Ramos (cell line): ENCODE results near the gene CCDC57.
"Not testable (repeated sequence)": the region's sequence is repeated elsewhere in the genome, so short reads cannot be mapped to it uniquely, and the experiment has no call there.

Experiments
- in situ Hi-C: fragments of 300-500 bp; cut with MboI; formaldehyde crosslinking; loops from one replicate; pipeline ENCODE4 v1.14.3; 2022; ENCODE audit warnings: low sequenced_read_pairs; ENCODE audit not compliant: unreplicated experiment

Gene CCDC57

GRCh38 chr17:82186221-82186620, 26.4 kb downstream of the CCDC57 start:
- in situ Hi-C loops: no loop called here

DNA sequence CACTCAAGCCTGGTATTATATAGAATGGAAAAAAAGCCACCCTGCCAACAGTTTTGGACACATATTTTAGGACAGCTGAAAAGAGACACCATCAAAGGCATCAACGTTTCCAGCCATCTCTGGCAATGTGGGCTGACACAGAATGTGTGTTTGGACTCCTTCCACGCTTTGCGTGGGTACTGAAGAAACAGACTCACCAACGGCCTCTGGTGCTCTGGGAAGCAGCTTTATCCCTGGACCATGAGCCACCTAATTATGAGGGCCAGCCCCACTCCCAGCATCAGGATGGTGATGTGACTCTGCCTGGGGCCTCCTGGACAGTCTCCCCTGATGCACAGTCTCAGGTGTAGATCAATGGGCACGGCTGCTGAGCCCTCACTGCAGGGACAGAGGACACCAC, 27.9 kb downstream of the CCDC57 start:
- in situ Hi-C loops: no loop called here

DNA sequence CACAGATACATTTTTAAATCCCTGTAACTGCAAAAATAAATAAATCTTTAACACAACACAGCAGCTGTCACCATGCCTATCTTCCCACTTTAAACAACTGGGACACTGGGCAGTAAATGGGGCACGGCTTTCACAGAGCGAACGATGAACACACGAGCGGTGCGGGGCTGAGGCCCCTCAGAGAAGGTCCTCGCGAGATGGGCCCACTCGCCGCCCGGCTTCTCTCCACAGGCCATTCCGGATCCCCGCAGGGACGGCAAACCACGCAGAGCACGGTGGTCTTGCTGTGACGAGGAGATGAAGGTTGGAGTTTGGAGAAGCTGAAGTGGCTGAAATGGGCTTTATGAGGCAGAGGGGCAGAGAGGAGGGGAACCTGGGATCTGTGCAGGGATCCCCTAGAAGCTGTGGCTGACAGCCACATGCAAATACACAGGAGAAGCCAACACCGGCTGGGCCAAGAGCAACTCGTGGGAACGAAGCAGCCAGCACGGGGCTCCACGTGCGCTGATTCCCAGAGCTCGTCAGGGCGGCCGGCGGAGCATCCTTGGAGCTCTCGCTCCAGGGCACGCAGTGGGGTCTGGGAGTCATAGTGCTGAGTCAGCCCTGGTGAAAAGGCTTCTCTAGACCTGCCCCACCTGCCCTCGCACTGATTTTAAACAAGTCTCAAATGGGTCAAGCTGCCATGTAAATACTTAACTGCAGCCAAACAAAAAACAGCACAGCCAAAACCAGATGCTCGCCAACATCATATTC, 31.7 kb downstream of the CCDC57 start:
- in situ Hi-C loops: no loop called here

- in situ Hi-C loops: no loop called here
Measured at GRCh38 chr17:82179946-82180475, 32.6 kb downstream of the CCDC57 start.

DNA sequence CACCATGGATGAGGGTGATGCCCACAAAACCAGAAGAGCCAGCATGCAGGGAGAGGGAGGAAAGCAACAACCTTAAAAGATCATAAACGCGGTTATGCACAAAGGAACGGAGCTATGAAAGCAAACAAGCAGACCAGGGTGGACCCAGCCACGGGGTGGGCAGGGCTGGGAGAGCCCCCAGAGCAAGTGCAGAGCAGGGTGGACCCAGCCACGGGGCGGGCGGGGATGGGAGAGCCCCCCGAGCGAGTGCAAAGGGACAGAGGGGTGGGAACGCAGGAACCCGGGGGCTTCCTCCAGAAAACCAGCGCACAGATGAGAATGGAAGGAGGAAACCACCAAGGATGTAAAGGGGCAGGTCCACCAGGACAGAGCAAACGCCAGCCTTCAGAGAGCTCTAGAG, 33.2 kb downstream of the CCDC57 start:
- in situ Hi-C loops: no loop called here

DNA sequence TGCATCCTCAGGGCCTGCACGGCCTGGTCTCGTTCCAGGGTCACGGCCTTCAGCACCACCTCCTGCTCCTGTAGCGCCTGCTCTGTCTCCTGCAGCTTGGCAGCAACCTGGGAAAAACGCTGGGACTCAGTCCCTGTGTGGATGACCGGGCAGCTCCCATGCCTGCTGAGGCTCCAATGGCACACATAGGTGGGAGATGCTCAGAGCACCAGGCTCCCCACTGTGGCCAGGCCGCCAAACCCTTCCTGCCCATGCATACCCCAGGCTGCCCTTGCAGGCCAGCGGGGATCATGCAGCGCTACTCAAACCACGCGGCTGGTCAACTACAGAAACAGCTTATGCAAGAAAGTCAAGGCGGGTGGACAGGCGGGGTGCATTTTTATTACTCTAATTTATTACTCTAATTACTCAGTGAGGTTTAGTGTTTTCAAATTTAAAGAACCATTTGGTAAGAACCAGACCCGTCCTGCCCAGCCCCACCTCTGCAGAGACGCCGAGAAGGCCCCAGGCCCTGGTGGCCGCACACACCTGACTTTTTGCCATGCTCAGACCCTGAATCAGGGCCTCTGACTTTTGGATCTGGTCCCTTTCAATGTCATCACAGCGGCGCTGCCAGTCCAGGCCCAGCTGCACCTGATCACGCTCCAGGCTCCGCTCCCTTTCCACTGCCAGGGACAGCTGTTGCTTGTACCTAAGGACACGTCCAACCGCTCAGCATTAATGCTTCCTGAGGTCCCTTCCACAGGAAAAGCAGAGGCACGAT, 34.0 kb downstream of the CCDC57 start:
- in situ Hi-C loops: no loop called here

DNA sequence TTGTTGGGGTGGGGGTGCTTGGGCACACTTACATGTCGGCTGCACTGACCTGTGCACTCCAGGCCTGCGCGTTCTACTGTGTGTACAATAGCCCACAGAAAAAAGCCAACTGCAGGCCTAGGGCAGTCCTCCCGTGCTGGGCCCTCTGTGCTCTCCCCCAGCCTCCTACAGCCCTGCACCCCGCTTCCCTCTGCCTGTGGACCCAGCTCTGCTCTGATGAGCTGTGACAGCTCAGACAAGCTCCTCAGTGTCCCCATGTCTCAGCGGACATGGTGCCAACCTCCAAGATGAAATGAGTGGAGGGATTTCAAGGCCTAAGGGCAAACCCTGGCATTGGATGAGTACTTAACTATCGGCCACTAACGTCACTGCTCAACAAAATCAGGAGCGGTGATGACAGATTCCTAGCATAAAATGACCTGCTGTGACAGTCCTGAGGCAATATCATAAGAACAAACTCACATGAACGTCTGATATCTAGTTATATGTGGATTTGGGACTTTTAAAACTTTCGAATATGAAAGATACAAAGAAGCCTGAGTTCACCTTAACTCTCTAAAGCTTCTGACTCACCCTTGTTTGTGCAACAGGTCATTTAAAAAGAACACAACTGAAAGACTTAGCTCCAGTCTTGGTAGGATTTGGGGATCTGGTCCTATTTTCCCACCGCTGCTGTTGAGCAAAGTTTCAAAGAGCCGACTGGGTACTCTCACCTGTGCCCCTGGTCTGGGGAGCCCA, 34.7 kb downstream of the CCDC57 start:
- in situ Hi-C loops: no loop called here

- in situ Hi-C loops: no loop called here
Measured at GRCh38 chr17:82177276-82177675, 35.4 kb downstream of the CCDC57 start.

- in situ Hi-C loops: no loop called here
Measured at GRCh38 chr17:82175951-82176350, 36.7 kb downstream of the CCDC57 start.

- in situ Hi-C loops: no loop called here
Measured at GRCh38 chr17:82175201-82175600, 37.4 kb downstream of the CCDC57 start.

DNA sequence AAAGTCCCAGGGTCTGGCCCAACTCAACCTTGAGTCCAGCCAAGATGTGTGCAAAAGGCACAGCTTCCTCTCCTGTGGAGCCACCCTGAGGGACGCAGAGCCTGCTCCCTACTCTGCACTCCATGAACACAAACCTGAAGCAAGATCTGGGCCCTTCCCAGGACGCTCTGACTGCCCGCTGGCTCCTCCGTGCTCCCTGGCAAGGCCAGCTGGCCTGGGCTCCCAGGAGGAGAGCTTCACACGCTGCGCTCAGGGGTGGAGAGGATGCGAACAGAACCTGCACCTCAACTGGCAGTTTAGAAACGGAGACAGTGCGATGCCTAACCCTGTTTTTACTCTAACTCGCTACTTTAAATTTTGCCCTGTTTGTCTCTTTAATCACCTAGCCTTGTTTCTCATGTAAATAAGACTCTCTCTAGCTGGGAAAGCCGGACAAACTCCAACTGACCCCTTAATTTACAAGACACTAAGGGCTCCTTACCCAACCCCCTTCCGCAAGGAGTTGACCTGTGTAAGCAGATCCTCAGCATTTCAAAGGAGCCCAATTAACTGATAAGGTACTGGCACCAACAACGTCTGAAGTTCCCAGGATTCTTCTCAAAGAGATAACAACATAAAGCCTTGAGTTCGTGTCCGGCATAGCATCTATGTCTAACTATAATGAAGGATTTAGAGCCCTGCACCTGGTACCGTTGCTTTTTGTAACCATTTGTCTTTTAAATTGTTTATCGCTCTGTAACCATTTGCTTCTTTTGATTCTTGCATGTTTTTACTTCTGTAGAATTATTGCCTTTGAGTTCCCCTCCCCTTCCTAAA, 38.4 kb downstream of the CCDC57 start:
- in situ Hi-C loops: not testable (repeated sequence)

GRCh38 chr17:82173351-82174041, 39.1 kb downstream of the CCDC57 start:
- in situ Hi-C loops: no loop called here

- in situ Hi-C loops: no loop called here
Measured at GRCh38 chr17:82172486-82173160, 40.0 kb downstream of the CCDC57 start.

DNA sequence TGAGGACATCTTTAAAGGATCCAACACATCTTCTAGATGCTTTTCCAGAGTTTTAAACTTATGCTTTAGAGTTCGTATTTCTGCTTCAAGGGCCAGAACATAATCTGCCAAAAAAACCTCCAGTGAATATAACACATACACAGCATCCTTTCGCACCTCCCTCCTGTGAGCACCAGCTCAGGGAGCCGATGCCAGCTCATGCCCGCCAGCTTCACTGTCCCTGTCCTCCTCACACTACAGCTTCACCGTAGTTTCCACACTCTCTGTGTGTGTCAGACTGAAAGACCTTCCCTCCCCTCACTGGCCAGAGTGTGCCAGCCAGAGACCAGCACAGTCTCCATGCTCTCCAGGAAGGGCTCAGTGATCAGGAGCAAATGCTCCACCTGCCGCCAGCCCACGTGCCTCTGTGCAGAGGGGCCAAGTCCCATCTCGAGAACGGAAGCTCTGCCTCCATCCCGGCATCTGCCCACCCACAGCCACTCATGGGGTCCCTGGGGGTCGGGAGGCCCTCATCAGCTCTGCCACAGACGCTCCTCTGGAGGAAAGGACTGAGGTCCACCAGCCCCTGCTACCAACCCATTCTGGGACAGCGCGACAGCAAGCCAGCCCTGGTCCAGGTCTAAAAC, 40.8 kb downstream of the CCDC57 start:
- in situ Hi-C loops: no loop called here

DNA sequence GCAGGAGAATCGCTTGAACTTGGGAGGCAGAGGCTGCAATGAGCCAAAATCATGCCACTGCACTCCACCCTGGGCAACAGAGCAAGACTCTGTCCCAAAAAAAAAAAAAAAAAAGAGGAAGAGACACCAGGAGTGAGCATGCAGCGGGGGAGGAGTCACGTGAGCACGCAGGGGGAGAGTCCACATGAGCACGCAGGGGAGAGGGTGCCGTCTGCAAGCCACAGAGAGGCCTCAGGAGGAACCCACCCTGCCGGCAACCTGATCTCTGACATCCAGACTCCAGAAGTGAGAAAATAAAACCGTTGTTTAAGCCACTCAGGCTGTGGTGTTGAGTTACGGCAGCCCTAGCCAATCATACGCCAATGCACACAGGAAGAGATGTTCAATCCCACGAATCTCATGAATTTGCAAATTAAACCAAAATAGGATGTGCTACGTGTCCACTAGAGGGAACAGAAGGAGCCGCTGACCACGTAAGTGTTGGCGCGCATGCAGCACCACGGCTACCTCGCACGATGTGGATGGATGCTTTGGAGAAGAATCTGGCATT, 42.2 kb downstream of the CCDC57 start:
- in situ Hi-C loops: no loop called here

DNA sequence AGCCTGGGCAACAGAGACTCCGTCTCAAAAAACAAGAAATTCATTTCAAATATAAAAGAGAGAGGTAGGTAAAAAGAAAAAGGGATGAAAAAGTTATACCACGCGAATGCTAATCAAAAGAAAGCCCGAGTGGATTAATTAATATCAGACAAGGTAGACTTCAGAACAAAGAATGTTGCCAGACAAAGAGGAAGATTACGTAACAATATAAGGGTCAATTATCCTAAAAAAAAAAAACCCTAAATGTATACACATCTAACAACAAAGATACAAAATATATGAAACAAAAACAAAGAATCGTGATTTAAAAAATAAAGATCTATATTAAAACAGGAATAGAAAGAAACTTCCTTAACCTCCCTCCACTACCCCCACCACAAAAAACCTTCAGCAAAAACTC, 44.1 kb downstream of the CCDC57 start:
- in situ Hi-C loops: no loop called here

GRCh38 chr17:82167028-82167427, 45.6 kb downstream of the CCDC57 start:
- in situ Hi-C loops: no loop called here

GRCh38 chr17:82164853-82165252, 47.8 kb downstream of the CCDC57 start:
- in situ Hi-C loops: no loop called here
